Colonic mucosa (tissue), 4 donors: ENCODE data around the gene ARSA. TPM values are rescaled to one million over a fixed set of nuclear protein-coding genes. Genes with fewer than 3 reads are reported as not detected.

Experiments used
- DNase-seq: peaks from one replicate; pipeline ENCODE4 v3.0.0-alpha.2; 2020
- H3K27ac ChIP-seq: fragments of 200-600 bp; one replicate; pipeline ENCODE4 v1.8.0; 2021
- H3K27me3 ChIP-seq: fragments of 200-600 bp; one replicate; pipeline ENCODE4 v1.8.0; 2021
- H3K36me3 ChIP-seq: fragments of 200-600 bp; one replicate; pipeline ENCODE4 v1.8.0; 2021
- H3K4me1 ChIP-seq: fragments of 200-600 bp; one replicate; pipeline ENCODE4 v1.8.0; 2021; ENCODE audit warnings: mild to moderate bottlenecking
- H3K4me3 ChIP-seq: fragments of 200-600 bp; one replicate; pipeline ENCODE4 v1.8.0; 2021
- H3K9ac ChIP-seq, 2 donors: one replicate each; pipeline ENCODE4 v1.7.0; 2013; ENCODE audit warnings: control low read depth in 2 of 2, low read depth in 2 of 2, low read length in 2 of 2
- H3K9me3 ChIP-seq: fragments of 200-600 bp; one replicate; pipeline ENCODE4 v1.8.0; 2021
- intact Hi-C: fragments of 100-400 bp; cut with DNase I; formaldehyde crosslinking; loops from one replicate; pipeline ENCODE4 v1.14.1; 2022
- total RNA-seq, 2 donors: library from RNA; stranded (reverse); fragmentation: NEBNext Ultra II Directional in 1 of 2; extraction: Animal tissue kit (Norgen Biotek cat#: 25700) in 1 of 2; gene quantifications; one replicate each; pipeline ENCODE4 v1.2.1, GENCODE V29; 2021
- TF ChIP-seq, protein P1 (sequence below): fragments of 200-600 bp; IDR thresholded peaks from one replicate; pipeline ENCODE4 v1.8.0; 2022; ENCODE audit warnings: antibody characterized with exemption, mild to moderate bottlenecking
- donor health status: healthy.
- donor health status: DM: no; HTN: no; CAD: no.
- donor health status: DM: no; HTN: no; CAD: no.

The ARSA gene
- total RNA-seq, 2 donors from 2014 or later, result 40.6 to 61.0 TPM

DNA sequence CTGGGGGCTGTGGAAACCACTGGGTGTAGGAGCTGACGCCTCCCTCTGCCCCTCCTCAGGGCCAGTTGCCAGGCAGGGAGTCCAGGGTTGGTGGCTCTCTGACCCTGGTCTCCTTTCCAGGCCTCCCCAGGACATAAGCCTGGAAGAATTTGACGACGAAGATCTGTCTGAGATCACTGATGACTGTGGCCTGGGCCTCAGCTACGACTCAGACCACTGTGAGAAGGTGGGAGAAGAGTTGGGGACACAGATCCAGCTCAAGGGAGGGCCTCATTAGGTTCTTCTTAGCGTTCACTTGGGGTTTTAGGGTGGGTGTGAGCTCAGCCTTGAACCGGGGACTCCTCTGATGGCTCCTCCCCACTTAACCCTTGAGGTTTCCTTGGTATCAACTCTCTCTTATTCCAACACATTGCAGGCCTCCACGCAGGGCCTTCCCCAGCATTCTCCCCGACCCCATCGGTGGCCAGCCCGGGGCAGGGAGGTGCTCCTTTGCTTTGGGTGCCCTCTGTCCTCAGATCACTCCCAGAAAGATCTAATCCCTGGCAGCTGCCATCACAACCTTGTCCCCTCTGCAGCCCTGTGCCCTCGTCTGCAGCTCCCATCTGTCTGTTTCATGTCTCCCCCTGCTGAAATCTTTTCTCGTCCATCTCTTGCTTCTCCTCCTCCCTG is 26.1 kb downstream of the ARSA start:
- H3K27me3 ChIP-seq, result peaks cover 45% of the 10 kb centered on the region
- no peaks in the 10 kb centered on the region for H3K36me3 ChIP-seq
- no peak for DNase-seq

DNA sequence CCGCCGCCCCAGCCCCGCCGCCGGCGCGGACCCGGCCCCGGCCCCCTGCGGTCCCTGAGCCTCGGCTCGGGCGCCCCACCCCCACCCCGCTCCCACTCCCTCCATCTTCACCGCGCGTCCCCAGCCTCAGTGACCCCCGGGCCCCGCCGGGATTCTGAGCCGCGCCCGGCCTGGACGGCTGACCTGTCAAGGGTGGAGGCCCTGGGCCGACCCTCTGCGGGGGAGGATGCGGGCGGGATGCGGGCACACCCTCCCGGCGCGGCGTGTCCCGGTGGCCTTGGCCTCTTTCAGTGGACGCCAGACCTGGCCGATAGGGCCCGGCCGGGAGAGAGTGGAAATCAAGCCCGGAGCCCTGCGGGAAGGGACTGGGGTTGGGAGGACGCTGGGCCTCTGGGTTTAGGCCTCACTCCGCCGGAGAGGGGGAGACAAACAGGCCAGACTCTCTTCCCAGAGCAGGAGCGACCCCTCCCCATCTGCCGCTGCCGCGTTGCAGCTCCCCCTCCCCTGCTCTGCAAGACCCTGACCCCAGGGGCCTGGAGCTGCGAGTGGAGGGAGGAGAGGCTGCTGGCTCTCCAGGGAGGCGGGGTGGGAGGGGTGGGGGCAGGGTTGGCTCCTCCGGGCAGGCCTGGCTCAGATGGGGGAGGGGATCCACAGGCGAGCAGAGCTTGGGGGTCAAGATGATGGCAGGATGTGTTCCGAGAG is 26.8 kb downstream of the ARSA start:
- Histone ChIP-seq H3K27me3 (peaks cover 45% of the 10 kb centered on the region), H3K27ac (no peak overlapping the region), H3K9ac (no peak overlapping the region), H3K4me3 (no peak overlapping the region), H3K4me1 (no peaks in the 10 kb centered on the region), H3K9me3 (no peaks in the 10 kb centered on the region), H3K36me3 (no peaks in the 10 kb centered on the region)
- DNase-seq, result no peak
- intact Hi-C loops, result no loop called here
- TF ChIP-seq, protein P1, sequence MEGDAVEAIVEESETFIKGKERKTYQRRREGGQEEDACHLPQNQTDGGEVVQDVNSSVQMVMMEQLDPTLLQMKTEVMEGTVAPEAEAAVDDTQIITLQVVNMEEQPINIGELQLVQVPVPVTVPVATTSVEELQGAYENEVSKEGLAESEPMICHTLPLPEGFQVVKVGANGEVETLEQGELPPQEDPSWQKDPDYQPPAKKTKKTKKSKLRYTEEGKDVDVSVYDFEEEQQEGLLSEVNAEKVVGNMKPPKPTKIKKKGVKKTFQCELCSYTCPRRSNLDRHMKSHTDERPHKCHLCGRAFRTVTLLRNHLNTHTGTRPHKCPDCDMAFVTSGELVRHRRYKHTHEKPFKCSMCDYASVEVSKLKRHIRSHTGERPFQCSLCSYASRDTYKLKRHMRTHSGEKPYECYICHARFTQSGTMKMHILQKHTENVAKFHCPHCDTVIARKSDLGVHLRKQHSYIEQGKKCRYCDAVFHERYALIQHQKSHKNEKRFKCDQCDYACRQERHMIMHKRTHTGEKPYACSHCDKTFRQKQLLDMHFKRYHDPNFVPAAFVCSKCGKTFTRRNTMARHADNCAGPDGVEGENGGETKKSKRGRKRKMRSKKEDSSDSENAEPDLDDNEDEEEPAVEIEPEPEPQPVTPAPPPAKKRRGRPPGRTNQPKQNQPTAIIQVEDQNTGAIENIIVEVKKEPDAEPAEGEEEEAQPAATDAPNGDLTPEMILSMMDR, result no peak

More for the DNA sequence above, 26.1 kb downstream of the ARSA start:
- TF ChIP-seq, protein P1, result no peak
- H3K4me3 ChIP-seq, result no peak overlapping the region
- intact Hi-C loops, result no loop called here
- H3K9ac ChIP-seq, result no peak overlapping the region
- no peaks in the 10 kb centered on the region for H3K4me1 ChIP-seq
- no peaks in the 10 kb centered on the region for H3K9me3 ChIP-seq
- H3K27ac ChIP-seq, result no peak overlapping the region

DNA sequence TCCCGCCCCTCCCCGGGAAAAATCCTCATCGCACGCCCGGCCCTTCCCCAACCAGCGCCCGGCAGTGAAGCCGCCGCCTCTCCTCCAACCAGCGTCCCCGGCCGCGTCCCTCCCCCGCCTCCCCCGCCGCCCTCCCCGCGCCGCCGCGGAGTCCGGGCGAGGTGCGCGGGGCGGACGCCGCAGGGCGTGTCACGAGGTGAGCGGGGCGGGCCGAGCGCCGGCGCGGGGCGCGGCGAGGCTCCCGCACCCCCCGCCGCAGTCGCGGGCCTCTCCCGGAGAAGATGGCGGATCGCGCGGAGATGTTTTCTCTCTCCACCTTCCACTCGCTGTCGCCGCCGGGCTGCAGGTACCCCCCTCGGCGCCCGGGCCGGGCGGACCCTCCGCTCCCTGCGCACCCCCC is 27.4 kb downstream of the ARSA start, which contains the start of gene MAPK8IP2:
TSS of gene MAPK8IP2 (plus strand) at position 256 of the 400 bp plus-strand sequence. CDS start at position 282, 26 bp downstream.
- intact Hi-C loops, result no loop called here
- TF ChIP-seq, protein P1, result no peak
- no peak within 1 kb of the TSS for H3K9ac ChIP-seq

DNA sequence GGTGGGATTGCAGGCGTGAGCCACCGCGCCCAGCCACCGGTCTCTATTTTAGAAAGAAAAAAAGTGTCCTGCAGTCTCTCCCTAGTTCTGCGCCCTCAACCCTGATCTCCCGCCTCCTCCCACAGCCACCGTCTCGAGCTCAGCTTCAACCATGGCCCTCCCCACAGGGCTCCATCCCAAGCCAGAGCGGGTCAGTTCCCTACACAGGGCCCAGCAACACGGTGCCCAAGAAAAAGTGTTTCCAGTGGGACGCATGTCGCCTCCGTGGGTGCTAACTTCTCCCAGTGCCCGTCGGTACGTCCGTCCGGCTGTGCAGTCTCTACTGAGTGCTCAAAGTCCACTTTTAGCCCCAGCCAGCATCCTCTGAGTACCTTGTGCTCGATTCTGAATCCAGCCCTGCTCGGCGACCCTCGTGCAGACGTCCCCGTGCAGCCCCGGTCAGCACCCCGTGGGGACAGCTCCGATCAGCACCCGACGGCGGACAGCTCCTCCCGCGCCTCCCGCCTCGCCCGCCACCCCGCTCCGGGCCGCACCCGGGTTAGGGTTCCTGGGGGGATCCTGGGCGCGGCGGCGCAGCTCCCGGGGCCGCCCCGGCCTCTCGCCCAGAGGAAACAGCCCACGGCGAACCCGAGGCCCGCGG is 28.0 kb downstream of the ARSA start:
- intact Hi-C loops, result no loop called here

More for the DNA sequence above, 27.4 kb downstream of the ARSA start, which contains the start of gene MAPK8IP2:
- no peaks in the 10 kb centered on the region for H3K4me1 ChIP-seq
- no peak within 1 kb of the TSS for H3K27ac ChIP-seq
- H3K4me3 ChIP-seq, result peak within 1 kb of the TSS; percentile 34
- no peaks in the 10 kb centered on the region for H3K9me3 ChIP-seq
- peaks cover 45% of the 10 kb centered on the region for H3K27me3 ChIP-seq
- no peak for DNase-seq
- H3K36me3 ChIP-seq, result no peaks in the 10 kb centered on the region

DNA sequence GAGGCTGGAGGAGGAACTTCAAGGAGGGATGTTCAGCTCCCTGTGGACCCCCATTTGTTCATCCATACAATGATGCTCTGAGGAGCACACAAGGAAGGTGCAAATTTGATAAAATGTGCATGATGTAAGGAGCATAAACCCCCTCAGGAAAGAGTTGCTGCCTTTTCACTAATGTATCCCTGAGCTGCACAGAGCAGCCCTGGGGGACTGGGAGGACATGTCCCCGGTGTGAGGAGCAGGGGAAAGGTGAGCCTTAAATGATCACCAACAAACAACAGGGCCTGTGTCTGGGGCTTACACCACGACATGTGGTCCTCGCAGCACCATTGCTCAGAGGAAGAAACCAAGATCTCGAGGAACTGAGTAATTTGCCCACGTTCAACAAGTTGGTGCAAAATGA is 30.9 kb downstream of the ARSA start:
- no peak overlapping the region for H3K4me3 ChIP-seq
- intact Hi-C loops, result no loop called here
- no peak for DNase-seq
- no peaks in the 10 kb centered on the region for H3K9me3 ChIP-seq
- peaks cover 24% of the 10 kb centered on the region for H3K27me3 ChIP-seq
- TF ChIP-seq, protein P1, result no peak
- no peak overlapping the region for H3K9ac ChIP-seq
- no peaks in the 10 kb centered on the region for H3K4me1 ChIP-seq
- H3K27ac ChIP-seq, result no peak overlapping the region
- no peaks in the 10 kb centered on the region for H3K36me3 ChIP-seq

More for the DNA sequence above, 28.0 kb downstream of the ARSA start:
- Histone ChIP-seq H3K27me3 (peaks cover 45% of the 10 kb centered on the region), H3K9ac (no peak overlapping the region), H3K4me1 (no peaks in the 10 kb centered on the region), H3K36me3 (no peaks in the 10 kb centered on the region), H3K9me3 (no peaks in the 10 kb centered on the region), H3K27ac (no peak overlapping the region), H3K4me3 (peak overlapping the region; percentile 34)
- DNase-seq, result peak; percentile 51
- TF ChIP-seq, protein P1, result no peak
